IMR-90 (cell line): ENCODE measurements around the gene GJC2.

Experiments
- CTCF ChIP-seq: conservative IDR thresholded peaks from 2 replicates; pipeline ENCODE4 v1.5.1; 2012; ENCODE audit warnings: mild to moderate bottlenecking, low read depth, low read length, improper control_type of control experiment
- FOS ChIP-seq: fragments of 150-350 bp; IDR thresholded peaks from 2 replicates; pipeline ENCODE4 v1.6.1; 2016; ENCODE audit warnings: low read depth, low read length
- MAFK ChIP-seq: IDR thresholded peaks from 2 replicates; pipeline ENCODE4 v1.6.1; 2012; ENCODE audit warnings: low read depth, low read length, improper control_type of control experiment
- MXI1 ChIP-seq: IDR thresholded peaks from 2 replicates; pipeline ENCODE4 v1.6.1; 2012; ENCODE audit warnings: low read depth, mild to moderate bottlenecking, low read length, moderate library complexity, borderline replicate concordance
- POLR2A ChIP-seq: IDR thresholded peaks from 2 replicates; pipeline ENCODE4 v1.6.1; 2012; ENCODE audit warnings: mild to moderate bottlenecking, low read depth, low read length
- RAD21 ChIP-seq: IDR thresholded peaks from 2 replicates; pipeline ENCODE4 v1.6.1; 2012; ENCODE audit warnings: low read length, improper control_type of control experiment
- RCOR1 ChIP-seq: IDR thresholded peaks from 2 replicates; pipeline ENCODE4 v1.6.1; 2012; ENCODE audit warnings: mild to moderate bottlenecking, low read length, improper control_type of control experiment; ENCODE audit not compliant: insufficient replicate concordance
- SMC3 ChIP-seq: fragments of 150-350 bp; IDR thresholded peaks from 2 replicates; pipeline ENCODE4 v1.6.1; 2016; ENCODE audit warnings: low read depth, mild to moderate bottlenecking, antibody characterized with exemption, low read length, moderate library complexity
- TF ChIP-seq, protein P1 (sequence below): fragments of 150-350 bp; IDR thresholded peaks from 2 replicates; pipeline ENCODE4 v1.6.1; 2016; ENCODE audit warnings: low read depth, mild to moderate bottlenecking, low read length, moderate library complexity, borderline replicate concordance

DNA sequence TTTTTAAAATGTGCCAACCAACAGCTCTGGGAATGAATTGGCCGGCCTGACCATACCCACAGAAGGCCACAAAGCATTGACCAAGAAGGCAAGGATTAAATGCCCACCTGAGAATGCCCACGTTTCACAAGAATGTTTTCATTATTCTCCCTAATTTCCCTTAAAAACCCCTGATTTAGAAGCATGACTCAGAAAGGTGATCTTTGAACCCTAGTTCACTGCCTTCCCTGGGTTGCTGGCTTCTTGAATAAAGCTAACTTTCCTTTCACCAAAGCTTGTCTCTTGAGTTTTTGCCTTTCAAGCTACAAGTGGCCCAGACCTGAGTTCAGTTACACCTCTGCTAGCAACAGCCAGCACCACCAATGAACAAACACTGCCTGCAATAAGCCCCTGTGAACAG lies 26.2 kb upstream of the GJC2 start:
- no peak for TF ChIP-seq POLR2A
- TF ChIP-seq CTCF, result no peak
- TF ChIP-seq MXI1, result no peak
- TF ChIP-seq RCOR1, result no peak
- TF ChIP-seq SMC3, result no peak
- TF ChIP-seq MAFK, result no peak
- no peak for TF ChIP-seq RAD21
- no peak for TF ChIP-seq FOS
- TF ChIP-seq, protein P1, sequence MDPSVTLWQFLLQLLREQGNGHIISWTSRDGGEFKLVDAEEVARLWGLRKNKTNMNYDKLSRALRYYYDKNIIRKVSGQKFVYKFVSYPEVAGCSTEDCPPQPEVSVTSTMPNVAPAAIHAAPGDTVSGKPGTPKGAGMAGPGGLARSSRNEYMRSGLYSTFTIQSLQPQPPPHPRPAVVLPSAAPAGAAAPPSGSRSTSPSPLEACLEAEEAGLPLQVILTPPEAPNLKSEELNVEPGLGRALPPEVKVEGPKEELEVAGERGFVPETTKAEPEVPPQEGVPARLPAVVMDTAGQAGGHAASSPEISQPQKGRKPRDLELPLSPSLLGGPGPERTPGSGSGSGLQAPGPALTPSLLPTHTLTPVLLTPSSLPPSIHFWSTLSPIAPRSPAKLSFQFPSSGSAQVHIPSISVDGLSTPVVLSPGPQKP, result no peak
